NCI-H2227 treated with DMSO at 0.1 percent for 48 hours (cell line): ENCODE measurements around the gene HHIP.
"Not testable (repeated sequence)": the region's sequence is repeated elsewhere in the genome, so short reads cannot be mapped to it uniquely, and the experiment has no call there.

Experiments
- DNase-seq: peaks from one replicate; lab custom pipeline; 2025; lab: John Stamatoyannopoulos, UW

The HHIP gene

DNA sequence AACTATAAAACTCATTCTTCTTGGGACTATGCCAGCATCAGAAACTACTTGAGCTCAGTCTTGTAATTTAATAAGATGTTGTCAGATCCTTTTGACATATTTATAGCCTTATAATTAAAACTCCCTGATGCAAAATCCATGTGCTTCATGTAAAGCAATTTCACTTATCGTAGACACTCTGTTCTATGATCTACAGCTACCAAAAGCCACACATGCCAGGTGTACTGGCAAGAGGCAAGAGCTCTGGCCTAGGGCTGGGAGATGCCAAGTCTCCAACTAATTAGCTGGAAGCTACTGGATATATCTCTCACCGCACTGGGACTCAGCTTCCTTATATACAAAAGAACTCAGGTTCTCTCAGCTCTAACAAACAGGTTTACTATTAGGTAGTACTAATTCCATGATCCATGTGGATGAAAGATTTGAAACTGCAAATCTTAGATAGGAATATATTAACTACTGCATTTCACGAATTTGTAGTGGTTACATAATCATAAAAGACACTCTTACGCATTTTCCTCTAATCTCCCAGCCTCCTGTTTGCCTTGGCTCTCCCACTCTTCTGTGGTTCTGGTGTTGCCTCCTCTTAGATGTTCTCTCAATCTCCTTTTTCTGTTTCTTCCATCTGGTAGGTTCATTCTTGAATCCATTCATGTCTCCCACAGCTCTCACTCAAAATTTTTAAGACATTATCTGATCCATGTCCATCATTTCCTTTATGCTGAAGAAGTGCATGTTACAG is 103.0 kb downstream of the HHIP start:
- no peak for DNase-seq

DNA sequence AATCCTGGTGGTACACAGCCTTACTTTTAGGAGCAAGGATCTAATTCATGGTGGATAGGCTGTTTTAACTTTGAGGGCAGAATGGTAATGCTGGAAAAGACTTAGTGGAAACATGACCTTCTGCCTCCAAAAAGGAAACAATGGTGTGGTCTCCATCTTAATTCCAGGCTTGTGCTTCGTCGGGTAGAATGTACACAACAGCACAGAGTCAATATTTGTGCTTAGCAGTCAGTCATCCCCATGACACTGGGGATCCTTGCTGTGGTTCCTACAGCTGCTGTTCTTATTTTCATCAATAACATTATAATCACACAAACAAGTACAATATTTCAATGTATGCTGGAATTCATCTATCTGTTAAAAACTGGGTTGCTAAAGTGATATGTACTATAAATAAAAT is 104.4 kb downstream of the HHIP start:
- no peak for DNase-seq

DNA sequence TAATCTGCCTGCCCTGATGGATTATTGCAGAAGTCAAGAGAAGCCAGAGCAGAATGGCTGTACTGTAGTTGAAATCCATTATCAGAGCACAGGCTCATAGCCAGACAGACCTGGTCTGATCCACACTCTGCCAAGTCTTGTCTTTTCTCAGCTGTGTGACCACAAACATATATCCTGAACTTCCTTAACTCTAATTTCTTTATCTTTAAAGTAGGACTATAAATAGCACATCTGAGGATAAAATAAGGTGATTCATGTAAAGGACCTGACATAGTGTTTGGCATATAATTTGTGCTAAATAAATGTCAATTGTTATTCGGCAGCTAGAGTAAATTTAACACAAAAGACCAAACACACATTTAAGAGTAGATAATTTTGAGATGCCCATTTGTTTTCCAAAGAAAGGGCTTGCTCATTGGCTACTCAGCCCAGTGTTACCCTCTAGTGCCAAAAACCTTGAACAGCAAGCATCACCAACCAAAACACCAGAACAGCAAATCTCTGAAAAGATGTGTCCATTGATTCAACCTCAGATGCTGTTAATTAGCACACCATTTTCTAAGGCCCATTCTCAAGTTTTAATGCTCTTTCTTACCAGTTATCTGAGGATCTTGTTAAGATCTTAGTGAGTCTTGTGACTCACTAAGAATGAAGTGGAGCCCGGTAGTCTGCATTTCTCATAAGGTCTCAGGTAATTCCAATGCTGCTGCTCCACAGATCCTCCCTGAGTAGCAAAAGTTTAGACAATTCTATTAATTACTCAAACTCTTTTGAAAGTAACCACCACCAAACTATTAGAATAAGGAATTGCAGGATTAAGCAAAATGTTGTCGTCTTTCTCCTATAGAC is 108.8 kb downstream of the HHIP start:
- no peak for DNase-seq

DNA sequence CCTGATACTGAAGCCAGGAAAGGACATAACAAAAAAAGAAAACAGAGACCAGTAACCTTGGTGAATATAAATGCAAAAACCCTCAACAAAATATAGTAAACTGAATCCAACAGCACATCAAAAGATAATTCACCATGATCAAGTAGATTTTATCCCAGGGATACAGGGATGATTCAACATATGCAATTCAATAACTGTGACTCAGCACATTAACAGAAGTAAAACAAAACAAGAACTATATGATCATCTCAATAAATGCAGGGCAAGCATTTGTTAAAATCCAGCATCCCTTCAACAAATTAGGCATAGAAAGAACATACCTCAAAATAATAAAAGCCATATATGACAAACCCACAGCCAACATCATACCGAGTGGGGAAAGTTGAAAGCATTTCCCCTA is 112.0 kb downstream of the HHIP start:
- no peak for DNase-seq

DNA sequence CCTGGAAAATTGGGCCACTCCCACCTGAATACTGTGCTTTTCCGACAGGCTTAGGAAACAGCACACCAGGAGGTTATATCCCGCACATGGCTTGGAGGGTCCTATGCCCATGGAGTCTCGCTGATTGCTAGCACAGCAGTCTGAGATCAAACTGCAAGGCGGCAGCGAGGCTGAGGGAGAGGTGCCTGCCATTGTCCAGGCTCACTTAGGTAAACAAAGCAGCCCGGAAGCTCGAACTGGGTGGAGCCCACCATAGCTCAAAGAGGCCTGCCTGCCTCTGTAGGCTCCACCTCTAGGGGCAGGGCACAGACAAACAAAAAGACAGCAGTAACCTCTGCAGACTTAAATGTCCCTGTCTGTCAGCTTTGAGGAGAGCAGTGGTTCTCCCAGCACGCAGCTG is 122.9 kb downstream of the HHIP start:
- not testable (repeated sequence) for DNase-seq

DNA sequence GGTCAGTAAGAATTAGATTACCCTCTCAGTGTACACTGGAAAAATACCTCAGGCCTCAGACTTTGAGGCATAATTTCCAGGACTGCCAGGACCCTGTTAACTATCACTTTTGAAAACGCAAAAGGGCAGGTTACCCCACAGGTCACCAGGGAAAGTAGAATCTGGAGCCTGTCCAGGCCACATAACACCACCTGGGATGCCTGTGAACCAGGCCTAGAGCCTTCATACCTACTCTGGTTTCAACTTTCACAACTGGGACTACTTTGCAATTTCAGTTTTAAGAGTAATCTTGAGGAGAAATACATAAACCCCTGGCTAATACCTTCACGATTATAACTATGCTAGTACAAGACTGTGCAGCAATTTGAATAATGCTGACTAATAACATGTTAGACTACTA is 132.4 kb downstream of the HHIP start:
- no peak for DNase-seq

DNA sequence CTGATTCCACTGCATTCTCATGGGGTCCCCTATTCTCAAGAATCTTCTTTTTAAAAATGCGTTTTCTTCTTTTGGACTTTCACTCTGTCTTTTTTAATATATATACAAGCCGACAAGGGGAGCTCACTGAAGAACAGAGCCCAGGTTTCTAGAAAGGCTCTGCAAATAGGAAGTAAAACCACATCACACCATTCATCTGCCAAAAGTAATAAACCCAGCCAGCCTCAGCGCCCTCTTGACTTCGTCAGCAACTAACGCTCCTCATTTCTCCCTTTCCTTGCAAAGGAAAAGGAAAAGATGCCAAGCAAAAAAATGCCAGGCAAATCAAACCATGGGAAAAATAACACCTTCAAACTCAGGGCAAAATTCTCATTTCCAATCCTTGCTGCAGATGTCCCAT is 136.4 kb downstream of the HHIP start:
- DNase-seq = no peak

DNA sequence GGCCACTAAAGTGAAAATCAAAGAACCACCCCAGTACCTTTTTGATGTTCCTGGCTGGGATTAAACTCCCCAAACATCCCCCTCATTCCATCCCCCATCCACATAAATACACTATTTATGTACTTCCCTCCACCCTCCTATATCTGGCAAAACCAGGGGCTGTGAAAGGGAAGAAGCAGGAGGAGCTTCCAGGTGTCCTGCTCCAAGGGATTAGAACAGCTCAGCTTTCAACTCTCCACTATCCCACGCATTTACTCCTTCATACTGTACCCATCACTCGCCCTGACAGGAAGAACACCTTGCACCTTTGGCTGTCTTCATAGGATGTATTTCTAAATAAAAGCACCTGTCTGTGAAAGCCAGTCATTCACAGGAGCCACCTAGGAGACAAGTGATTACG is 140.0 kb downstream of the HHIP start:
- DNase-seq = no peak

DNA sequence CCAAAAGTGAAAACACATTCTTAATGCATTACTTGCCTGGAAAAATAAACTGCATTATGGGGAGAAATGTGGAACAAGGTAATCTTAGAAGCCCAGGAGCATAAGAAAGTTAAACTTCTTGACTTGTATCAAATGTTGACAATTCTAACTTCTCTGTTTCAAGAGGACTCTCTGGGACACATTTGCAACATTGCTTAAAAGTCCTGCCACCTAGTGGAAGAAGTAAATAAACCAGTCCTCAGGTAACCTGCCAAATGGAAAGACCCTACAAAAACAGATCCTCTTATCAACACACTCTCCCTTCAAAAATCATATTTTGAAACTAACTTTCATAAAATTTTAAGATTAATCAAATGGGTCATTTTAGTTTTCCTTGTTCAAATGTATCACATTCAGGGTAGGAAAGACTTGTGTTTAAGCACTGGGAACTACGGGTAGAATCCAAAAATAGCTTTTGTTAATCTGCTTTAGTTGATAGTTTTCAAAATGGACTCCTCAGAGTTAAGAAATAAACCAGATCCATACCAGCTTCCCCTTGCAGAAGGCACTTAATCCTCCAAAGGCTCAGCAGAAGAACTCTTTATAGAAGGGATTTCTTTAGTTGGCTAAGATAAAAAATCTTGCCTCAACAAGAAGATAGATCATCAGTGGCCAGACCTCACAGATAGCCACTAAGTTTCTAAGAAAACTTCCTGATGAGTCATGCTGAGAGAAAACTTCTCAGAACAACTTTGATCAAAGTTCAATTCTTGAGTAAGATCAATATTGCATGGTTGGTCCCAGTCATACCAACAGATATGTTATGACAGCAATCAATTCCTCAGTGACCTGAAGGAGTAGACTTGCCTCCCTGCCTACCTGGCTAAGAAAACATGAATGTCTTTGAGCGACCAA is 141.7 kb downstream of the HHIP start:
- DNase-seq = no peak

DNA sequence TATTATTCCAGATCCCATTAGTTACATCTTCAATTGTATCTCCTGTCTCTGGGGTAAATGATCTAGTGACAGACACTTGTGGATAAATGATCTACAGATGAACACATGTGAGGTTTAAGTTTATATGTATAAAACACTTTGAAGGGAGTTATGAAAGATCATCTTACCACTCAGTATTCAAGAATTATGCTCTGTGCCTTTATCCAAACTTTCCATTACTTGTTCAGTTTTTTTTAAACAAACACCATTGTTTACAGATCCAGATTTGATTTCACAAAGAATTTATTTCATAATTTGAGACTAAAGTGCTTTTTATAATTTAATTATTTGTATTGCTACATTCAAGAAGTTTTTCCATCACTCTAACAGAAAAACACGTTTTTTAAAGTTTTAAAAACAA is 142.5 kb downstream of the HHIP start:
- DNase-seq = no peak

DNA sequence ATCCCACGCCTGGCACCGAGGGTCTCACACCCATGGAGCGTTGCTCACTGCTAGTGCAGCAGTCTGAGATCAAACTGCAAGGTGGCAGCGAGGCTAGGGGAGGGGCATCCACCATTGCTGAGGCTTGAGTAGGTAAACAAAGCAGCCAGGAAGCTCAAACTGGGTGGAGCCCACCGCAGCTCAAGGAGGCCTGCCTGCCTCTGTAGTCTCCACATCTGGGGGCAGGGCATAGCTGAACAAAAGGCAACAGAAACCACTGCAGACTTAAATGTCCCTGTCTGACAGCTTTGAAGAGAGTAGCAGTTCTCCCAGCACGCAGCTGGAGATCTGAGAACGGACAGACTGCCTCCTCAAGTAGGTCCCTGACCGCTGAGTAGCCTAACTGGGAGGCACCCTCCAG is 146.0 kb downstream of the HHIP start:
- DNase-seq = not testable (repeated sequence)
